HepG2 (cell line): Measurements from ENCODE around the gene ABCF1. TPM values are rescaled to one million over a fixed set of nuclear protein-coding genes. Genes with fewer than 3 reads are reported as not detected.
A peak's percentile ranks its signal among the peaks of the same experiment; 100 is the strongest.

Source experiments
- ARNT2 ChIP-seq: sonication (generic); formaldehyde crosslinking; IDR thresholded peaks from 2 replicates; pipeline ENCODE4 v1.8.0; 2022; ENCODE audit warnings: mild to moderate bottlenecking, low read depth, missing genetic modification reagents, moderate library complexity
- FIP1L1 ChIP-seq: fragments of 200-400 bp; formaldehyde crosslinking; IDR thresholded peaks from 2 replicates; pipeline ENCODE4 v1.6.1; 2018; ENCODE audit warnings: low read depth, mild to moderate bottlenecking, low read length, moderate library complexity, borderline replicate concordance; ENCODE audit not compliant: insufficient read depth
- HCFC1 ChIP-seq: fragments of 150-350 bp; IDR thresholded peaks from 2 replicates; pipeline ENCODE4 v1.6.1; 2014; ENCODE audit warnings: low read depth, low read length
- KDM2A ChIP-seq: sonication (generic); formaldehyde crosslinking; IDR thresholded peaks from 2 replicates; pipeline ENCODE4 v1.4.0; 2020; ENCODE audit warnings: low read depth, missing genetic modification reagents, borderline replicate concordance
- MIXL1 ChIP-seq: IDR thresholded peaks from 2 replicates; pipeline ENCODE4 v1.6.1; 2016
- RFXAP ChIP-seq: sonication (generic); formaldehyde crosslinking; IDR thresholded peaks from 2 replicates; pipeline ENCODE4 v1.4.0; 2020; ENCODE audit warnings: missing genetic modification reagents, borderline replicate concordance
- RORA ChIP-seq: sonication (generic); formaldehyde crosslinking; IDR thresholded peaks from 2 replicates; pipeline ENCODE4 v1.5.0; 2020; ENCODE audit warnings: mild to moderate bottlenecking, missing genetic modification reagents, moderate library complexity
- SP4 ChIP-seq: sonication (generic); formaldehyde crosslinking; IDR thresholded peaks from 2 replicates; pipeline ENCODE4 v1.8.1; 2023; ENCODE audit warnings: mild to moderate bottlenecking, missing genetic modification reagents
- ZBTB38 ChIP-seq: sonication (generic); formaldehyde crosslinking; IDR thresholded peaks from 2 replicates; pipeline ENCODE4 v1.5.1; 2020; ENCODE audit warnings: mild to moderate bottlenecking, missing genetic modification reagents
- ZBTB42 ChIP-seq: sonication (generic); formaldehyde crosslinking; IDR thresholded peaks from 2 replicates; pipeline ENCODE4 v1.5.0; 2020; ENCODE audit warnings: mild to moderate bottlenecking, missing genetic modification reagents
- ZNF761 ChIP-seq: sonication (generic); formaldehyde crosslinking; conservative IDR thresholded peaks from 2 replicates; pipeline ENCODE4 v1.4.0; 2020; ENCODE audit warnings: mild to moderate bottlenecking, missing genetic modification reagents
- ZNF891 ChIP-seq: sonication (generic); formaldehyde crosslinking; IDR thresholded peaks from 2 replicates; pipeline ENCODE4 v1.5.0; 2020; ENCODE audit warnings: mild to moderate bottlenecking, missing genetic modification reagents
- ZSCAN30 ChIP-seq: sonication (generic); formaldehyde crosslinking; IDR thresholded peaks from 2 replicates; pipeline ENCODE4 v1.5.0; 2020; ENCODE audit warnings: mild to moderate bottlenecking, missing genetic modification reagents
- polyA plus RNA-seq, 8 experiments: library from polyadenylated mRNA; depleted of rRNA in 3 of 8; stranded (reverse) in 7 of 8; unstranded in 1 of 8; fragments of >200 nt; fragmentation: Illumina TruSeq in 4 of 8; extraction: Trizol in 4 of 8; gene quantifications; 2 replicates each; pipeline versions ENCODE4 v1.2.1 to v1.2.3, GENCODE V29; 2011 to 2016; ENCODE audit warnings: low read depth in 4 of 8, missing spikeins in 1 of 8, mixed read lengths in 1 of 8; ENCODE audit not compliant: insufficient read depth in 1 of 8
- total RNA-seq, 5 experiments: library from RNA; depleted of rRNA; stranded (reverse); fragments of >200 nt; fragmentation: Illumina TruSeq; extraction: Trizol; gene quantifications; 2 replicates each; pipeline ENCODE4 v1.2.3, GENCODE V29; 2016; ENCODE audit warnings: low read depth in 1 of 5
- TF ChIP-seq, protein P1 (sequence below): sonication (generic); formaldehyde crosslinking; IDR thresholded peaks from 2 replicates; pipeline ENCODE4 v1.5.1; 2020; ENCODE audit warnings: missing genetic modification reagents, mild to moderate bottlenecking, borderline replicate concordance
- TF ChIP-seq, protein P2 (sequence below): sonication (generic); formaldehyde crosslinking; conservative IDR thresholded peaks from 2 replicates; pipeline ENCODE4 v1.8.0; 2022; ENCODE audit warnings: missing genetic modification reagents
- TF ChIP-seq, protein P3 (sequence below): sonication (generic); formaldehyde crosslinking; IDR thresholded peaks from 2 replicates; pipeline ENCODE4 v1.4.0; 2020; ENCODE audit warnings: missing genetic modification reagents, borderline replicate concordance
- TF ChIP-seq, protein P4 (sequence below): sonication (generic); formaldehyde crosslinking; IDR thresholded peaks from 2 replicates; pipeline ENCODE4 v1.4.0; 2020; ENCODE audit warnings: missing genetic modification reagents, borderline replicate concordance

The ABCF1 gene
- total and polyA plus RNA-seq, 2 of the 13 experiments (the other 11 are each of a cell fraction or from before 2014, with no cell fraction given): 25.4 to 98.9 TPM

DNA sequence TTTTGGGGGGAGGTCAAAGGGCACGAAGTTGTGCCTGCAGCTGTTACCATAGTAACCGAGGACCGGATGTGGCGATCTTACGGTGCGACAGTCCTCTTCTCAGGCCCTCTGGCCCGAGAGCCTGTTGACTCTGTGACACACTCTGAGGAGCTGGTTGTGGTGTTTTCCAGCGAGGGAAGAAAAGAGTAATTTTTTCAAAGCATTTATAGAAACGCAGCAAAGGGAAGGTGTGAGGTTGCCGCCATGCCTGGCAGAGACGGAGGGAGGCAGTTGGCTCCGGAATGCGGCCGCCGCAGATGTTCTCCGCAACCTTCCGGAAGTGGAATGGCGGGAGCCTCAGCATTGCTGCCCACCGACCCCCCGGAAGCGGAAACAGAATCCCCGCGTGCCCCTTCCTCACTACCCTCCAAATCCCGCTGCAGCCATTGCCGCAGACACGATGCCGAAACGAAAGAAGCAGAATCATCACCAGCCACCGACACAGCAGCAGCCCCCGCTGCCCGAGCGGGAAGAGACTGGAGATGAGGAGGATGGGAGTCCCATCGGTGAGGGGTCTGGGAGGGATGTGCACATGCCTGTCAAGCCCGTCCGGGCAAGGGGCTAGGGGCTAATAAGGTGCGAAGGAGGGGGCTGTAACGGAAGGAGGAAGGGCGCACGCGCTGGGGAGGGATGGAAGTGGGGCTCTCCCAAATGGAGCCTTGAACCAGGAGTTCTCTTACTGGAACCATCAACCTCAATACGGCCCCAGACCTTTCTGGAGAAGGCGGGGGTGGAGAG is 14.1 kb upstream of the ABCF1 start, which contains the start of gene PRR3 (continued):
- TF ChIP-seq ZBTB42 (CRISPR knock-in tag) (0 out of 2 replicates have a peak, but pooled peaks have one; percentile 28), FIP1L1 (no peak), RORA (CRISPR knock-in tag) (no peak), HCFC1 (peak; percentile 53; the same call in 1 of the 2 replicates), MIXL1 (peak; percentile 86; the same call in 1 of the 2 replicates), SP4 (CRISPR knock-in tag) (peak; percentile 93), ZNF891 (peak; percentile 85), ZBTB38 (CRISPR knock-in tag) (peak; percentile 87), ZNF761 (0 out of 2 replicates have a peak, but pooled peaks have one; percentile 59), KDM2A (CRISPR knock-in tag) (peak; percentile 99), RFXAP (CRISPR knock-in tag) (no peak; the same call in 1 of the 2 replicates), ZSCAN30 (0 out of 2 replicates have a peak, but pooled peaks have one; percentile 88), ARNT2 (peak; percentile 88)
- TF ChIP-seq, protein P1, sequence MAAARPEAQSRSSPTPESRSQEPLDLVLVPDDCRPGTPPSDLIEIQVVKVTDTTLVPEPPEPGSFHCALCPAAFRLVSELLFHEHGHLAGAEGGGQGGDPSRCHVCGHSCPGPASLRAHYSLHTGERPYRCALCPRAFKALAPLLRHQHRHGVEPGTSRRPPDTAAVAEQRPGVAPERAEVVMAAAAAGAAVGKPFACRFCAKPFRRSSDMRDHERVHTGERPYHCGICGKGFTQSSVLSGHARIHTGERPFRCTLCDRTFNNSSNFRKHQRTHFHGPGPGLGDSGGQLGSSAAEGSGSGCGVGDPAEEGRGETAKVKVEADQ (CRISPR knock-in tag): peak; percentile 95
- TF ChIP-seq, protein P2, sequence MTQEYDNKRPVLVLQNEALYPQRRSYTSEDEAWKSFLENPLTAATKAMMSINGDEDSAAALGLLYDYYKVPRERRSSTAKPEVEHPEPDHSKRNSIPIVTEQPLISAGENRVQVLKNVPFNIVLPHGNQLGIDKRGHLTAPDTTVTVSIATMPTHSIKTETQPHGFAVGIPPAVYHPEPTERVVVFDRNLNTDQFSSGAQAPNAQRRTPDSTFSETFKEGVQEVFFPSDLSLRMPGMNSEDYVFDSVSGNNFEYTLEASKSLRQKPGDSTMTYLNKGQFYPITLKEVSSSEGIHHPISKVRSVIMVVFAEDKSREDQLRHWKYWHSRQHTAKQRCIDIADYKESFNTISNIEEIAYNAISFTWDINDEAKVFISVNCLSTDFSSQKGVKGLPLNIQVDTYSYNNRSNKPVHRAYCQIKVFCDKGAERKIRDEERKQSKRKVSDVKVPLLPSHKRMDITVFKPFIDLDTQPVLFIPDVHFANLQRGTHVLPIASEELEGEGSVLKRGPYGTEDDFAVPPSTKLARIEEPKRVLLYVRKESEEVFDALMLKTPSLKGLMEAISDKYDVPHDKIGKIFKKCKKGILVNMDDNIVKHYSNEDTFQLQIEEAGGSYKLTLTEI (CRISPR knock-in tag): no peak
- TF ChIP-seq, protein P3, sequence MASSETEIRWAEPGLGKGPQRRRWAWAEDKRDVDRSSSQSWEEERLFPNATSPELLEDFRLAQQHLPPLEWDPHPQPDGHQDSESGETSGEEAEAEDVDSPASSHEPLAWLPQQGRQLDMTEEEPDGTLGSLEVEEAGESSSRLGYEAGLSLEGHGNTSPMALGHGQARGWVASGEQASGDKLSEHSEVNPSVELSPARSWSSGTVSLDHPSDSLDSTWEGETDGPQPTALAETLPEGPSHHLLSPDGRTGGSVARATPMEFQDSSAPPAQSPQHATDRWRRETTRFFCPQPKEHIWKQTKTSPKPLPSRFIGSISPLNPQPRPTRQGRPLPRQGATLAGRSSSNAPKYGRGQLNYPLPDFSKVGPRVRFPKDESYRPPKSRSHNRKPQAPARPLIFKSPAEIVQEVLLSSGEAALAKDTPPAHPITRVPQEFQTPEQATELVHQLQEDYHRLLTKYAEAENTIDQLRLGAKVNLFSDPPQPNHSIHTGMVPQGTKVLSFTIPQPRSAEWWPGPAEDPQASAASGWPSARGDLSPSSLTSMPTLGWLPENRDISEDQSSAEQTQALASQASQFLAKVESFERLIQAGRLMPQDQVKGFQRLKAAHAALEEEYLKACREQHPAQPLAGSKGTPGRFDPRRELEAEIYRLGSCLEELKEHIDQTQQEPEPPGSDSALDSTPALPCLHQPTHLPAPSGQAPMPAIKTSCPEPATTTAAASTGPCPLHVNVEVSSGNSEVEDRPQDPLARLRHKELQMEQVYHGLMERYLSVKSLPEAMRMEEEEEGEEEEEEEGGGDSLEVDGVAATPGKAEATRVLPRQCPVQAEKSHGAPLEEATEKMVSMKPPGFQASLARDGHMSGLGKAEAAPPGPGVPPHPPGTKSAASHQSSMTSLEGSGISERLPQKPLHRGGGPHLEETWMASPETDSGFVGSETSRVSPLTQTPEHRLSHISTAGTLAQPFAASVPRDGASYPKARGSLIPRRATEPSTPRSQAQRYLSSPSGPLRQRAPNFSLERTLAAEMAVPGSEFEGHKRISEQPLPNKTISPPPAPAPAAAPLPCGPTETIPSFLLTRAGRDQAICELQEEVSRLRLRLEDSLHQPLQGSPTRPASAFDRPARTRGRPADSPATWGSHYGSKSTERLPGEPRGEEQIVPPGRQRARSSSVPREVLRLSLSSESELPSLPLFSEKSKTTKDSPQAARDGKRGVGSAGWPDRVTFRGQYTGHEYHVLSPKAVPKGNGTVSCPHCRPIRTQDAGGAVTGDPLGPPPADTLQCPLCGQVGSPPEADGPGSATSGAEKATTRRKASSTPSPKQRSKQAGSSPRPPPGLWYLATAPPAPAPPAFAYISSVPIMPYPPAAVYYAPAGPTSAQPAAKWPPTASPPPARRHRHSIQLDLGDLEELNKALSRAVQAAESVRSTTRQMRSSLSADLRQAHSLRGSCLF: 0 out of 2 replicates have a peak, but pooled peaks have one; percentile 79
- TF ChIP-seq, protein P4, sequence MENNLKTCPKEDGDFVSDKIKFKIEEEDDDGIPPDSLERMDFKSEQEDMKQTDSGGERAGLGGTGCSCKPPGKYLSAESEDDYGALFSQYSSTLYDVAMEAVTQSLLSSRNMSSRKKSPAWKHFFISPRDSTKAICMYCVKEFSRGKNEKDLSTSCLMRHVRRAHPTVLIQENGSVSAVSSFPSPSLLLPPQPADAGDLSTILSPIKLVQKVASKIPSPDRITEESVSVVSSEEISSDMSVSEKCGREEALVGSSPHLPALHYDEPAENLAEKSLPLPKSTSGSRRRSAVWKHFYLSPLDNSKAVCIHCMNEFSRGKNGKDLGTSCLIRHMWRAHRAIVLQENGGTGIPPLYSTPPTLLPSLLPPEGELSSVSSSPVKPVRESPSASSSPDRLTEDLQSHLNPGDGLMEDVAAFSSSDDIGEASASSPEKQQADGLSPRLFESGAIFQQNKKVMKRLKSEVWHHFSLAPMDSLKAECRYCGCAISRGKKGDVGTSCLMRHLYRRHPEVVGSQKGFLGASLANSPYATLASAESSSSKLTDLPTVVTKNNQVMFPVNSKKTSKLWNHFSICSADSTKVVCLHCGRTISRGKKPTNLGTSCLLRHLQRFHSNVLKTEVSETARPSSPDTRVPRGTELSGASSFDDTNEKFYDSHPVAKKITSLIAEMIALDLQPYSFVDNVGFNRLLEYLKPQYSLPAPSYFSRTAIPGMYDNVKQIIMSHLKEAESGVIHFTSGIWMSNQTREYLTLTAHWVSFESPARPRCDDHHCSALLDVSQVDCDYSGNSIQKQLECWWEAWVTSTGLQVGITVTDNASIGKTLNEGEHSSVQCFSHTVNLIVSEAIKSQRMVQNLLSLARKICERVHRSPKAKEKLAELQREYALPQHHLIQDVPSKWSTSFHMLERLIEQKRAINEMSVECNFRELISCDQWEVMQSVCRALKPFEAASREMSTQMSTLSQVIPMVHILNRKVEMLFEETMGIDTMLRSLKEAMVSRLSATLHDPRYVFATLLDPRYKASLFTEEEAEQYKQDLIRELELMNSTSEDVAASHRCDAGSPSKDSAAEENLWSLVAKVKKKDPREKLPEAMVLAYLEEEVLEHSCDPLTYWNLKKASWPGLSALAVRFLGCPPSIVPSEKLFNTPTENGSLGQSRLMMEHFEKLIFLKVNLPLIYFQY (CRISPR knock-in tag): peak; percentile 55; the same call in 1 of the 2 replicates
